ENCODE data around the gene RASSF5. TPM values are rescaled to one million over a fixed set of nuclear protein-coding genes. Genes with fewer than 3 reads are reported as not detected.

The RASSF5 gene
- total and polyA plus RNA-seq, 9 of the 15 experiments (the other 6 are each of a cell fraction or from before 2014, with no cell fraction given) = 6.1 to 41.0 (median 25.2) TPM

- intact Hi-C loops (cut with micrococcal nuclease) = no loop called here
- Histone ChIP-seq H3K9me1 (ENCODE audit: control insufficient read depth, insufficient read depth, low read length) (no peaks in the 10 kb centered on the region), H3K79me2 (ENCODE audit: control insufficient read depth, insufficient read depth, low read length) (no peaks in the 10 kb centered on the region), H3K36me3 (ENCODE audit: control insufficient read depth, insufficient read depth, low read length) (no peaks in the 10 kb centered on the region), H3K4me2 (ENCODE audit: insufficient read depth, low read length) (no peak overlapping the region), H3K9me3 (replicated peaks; ENCODE audit: control insufficient read depth, insufficient read depth, low read depth, low read length) (no peaks in the 10 kb centered on the region), H2AFZ (ENCODE audit: low read depth, low read length) (no peak overlapping the region), H3K4me3 (no peak overlapping the region), H3K9ac (ENCODE audit: insufficient read depth in 1 of 2, low read depth in 2 of 2, low read length in 2 of 2) (peak overlapping the region in 1 of 2 experiments; percentile 35; a peak in 1 of 4 replicates), H3K4me1 (replicated peaks in 1 of 2; ENCODE audit: control insufficient read depth in 2 of 2, insufficient read depth in 2 of 2, low read length in 2 of 2) (peaks cover 17 to 48% of the 10 kb centered on the region in 2 experiments), H3K27ac (ENCODE audit: extremely low read depth, low read depth, low read length) (no peak overlapping the region), H3K27me3 (ENCODE audit: control insufficient read depth in 2 of 2, insufficient read depth in 2 of 2, low read length in 2 of 2) (no peaks in the 10 kb centered on the region), H4K20me1 (replicated peaks; ENCODE audit: control insufficient read depth, insufficient read depth, low read length) (no peaks in the 10 kb centered on the region)
- 69% methylated on average over 3 of the region's 3 CpGs for WGBS (ENCODE audit: insufficient coverage, low coverage, missing lambda C conversion rate)
- FAIRE-seq (no peak), DNase-seq (ENCODE audit: extremely low read depth in 1 of 4, low spot score in 3 of 4) (no peak), ATAC-seq (no peak)
- ChIA-PET POLR2A (interaction anchor here (0.6 to 1.6 kb wide), 3 partner anchors 10 to 1857 kb away, joined by 3 to 4 read pairs (median 3); partner anchors contain the start of gene DYRK3), CTCF (ENCODE audit: low intra/inter-chr PET ratio) (no interaction called here)
- no TSS peak for BruUV-seq (replicated peaks)
- in situ Hi-C loops (cut with MboI) = no loop called here
- TF ChIP-seq SMAD4 (CRISPR knock-in tag; conservative IDR thresholded peaks at IDR 0.05) (no peak), SRSF9 (IDR thresholded peaks at IDR 0.05; ENCODE audit: borderline replicate concordance, low read depth, low read length) (no peak), FOXO4 (CRISPR knock-in tag; IDR thresholded peaks at IDR 0.05) (no peak), ZFP1 (CRISPR knock-in tag; IDR thresholded peaks at IDR 0.05) (no peak), POLR3G (IDR thresholded peaks at IDR 0.05; ENCODE audit: extremely low read depth, insufficient read length, insufficient replicate concordance) (no peak), TCF7L2 (IDR thresholded peaks at IDR 0.05; ENCODE audit: low read depth, low read length) (no peak), CTCFL (IDR thresholded peaks at IDR 0.05; ENCODE audit: borderline replicate concordance, insufficient read depth, low read depth, low read length, poor library complexity, severe bottlenecking) (no peak), ZNF655 (CRISPR knock-in tag; IDR thresholded peaks at IDR 0.05) (no peak), ZNF778 (CRISPR knock-in tag; IDR thresholded peaks at IDR 0.05) (no peak), MLLT1 (IDR thresholded peaks at IDR 0.05) (no peak), BRF1 (IDR thresholded peaks at IDR 0.05; ENCODE audit: borderline replicate concordance, extremely low read depth, insufficient read length) (no peak), NBN (IDR thresholded peaks at IDR 0.05; ENCODE audit: low read depth) (no peak), MAFF (IDR thresholded peaks at IDR 0.05; ENCODE audit: low read length) (no peak), KLF16 (IDR thresholded peaks at IDR 0.05) (no peak), GMEB1 (CRISPR knock-in tag; IDR thresholded peaks at IDR 0.05) (no peak)
These were observed 7.3 kb upstream of the RASSF5 start for GRCh38 chr1:206500046-206500445.

Measured in K562 (cell line).